Activated CD4-positive, alpha-beta memory T cell treated with anti-CD3 and anti-CD28 coated beads for 36 hours (primary cell): Measurements from ENCODE around the gene CHD2. TPM values are rescaled to one million over a fixed set of nuclear protein-coding genes. Genes with fewer than 3 reads are reported as not detected.

ENCODE experiments used
- CTCF ChIA-PET: fragments of 350-600 bp; sonication (Branson Sonifier 250); formaldehyde crosslinking; loops from one replicate; lab custom pipeline; 2021; ENCODE audit warnings: antibody characterized with exemption, inconsistent platforms; lab: Charles Lee
- POLR2A ChIA-PET: fragments of 350-600 bp; sonication (Branson Sonifier 250); formaldehyde crosslinking; loops from one replicate; lab custom pipeline; 2021; ENCODE audit warnings: antibody characterized with exemption; lab: Charles Lee
- DNase-seq: peaks from one replicate; pipeline ENCODE4 v3.0.0-alpha.2; 2020
- H3K27ac Mint-ChIP-seq: one replicate; pipeline ENCODE4 v1.8.0; 2021; ENCODE audit warnings: mixed read lengths
- H3K27me3 Mint-ChIP-seq: one replicate; pipeline ENCODE4 v1.8.0; 2021; ENCODE audit warnings: mixed read lengths
- H3K36me3 Mint-ChIP-seq: one replicate; pipeline ENCODE4 v1.8.0; 2021; ENCODE audit warnings: mixed read lengths
- H3K4me1 Mint-ChIP-seq: one replicate; pipeline ENCODE4 v1.8.0; 2021; ENCODE audit warnings: low read depth, mixed read lengths
- H3K4me3 Mint-ChIP-seq: one replicate; pipeline ENCODE4 v1.8.0; 2021; ENCODE audit warnings: mild to moderate bottlenecking, mixed read lengths
- H3K9me3 Mint-ChIP-seq: one replicate; pipeline ENCODE4 v1.8.0; 2021; ENCODE audit warnings: mixed read lengths
- intact Hi-C: fragments of 100-400 bp; cut with micrococcal nuclease; formaldehyde crosslinking; loops from one replicate; pipeline ENCODE4 v1.15.1; 2023
- total RNA-seq, 2 experiments: library from RNA; stranded (reverse); gene quantifications; one replicate each; pipeline ENCODE4 v1.2.3, GENCODE V29; 2021

The CHD2 gene
- total RNA-seq, 2 experiments from 2014 or later, result 113 to 121 TPM

DNA sequence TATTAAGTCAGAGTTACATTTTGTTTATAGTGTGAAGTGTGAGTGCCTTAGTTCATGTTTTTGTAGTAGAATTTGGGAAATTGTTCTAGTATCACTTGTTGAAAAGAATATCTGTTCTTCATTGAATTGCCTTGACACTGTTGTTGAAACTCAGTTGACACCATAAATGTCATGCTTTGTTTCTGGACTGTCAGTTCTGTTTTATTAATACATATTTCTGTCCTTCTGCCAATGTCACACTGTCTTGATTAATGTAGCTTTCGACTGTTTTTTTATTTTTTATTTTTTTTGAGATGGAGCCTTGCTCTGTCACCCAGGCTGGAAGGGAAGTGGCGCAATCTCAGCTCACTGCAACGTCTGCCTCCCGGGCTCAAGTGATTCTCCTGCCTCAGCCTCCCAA, 59.1 kb downstream of the CHD2 start:
- Mint-ChIP-seq H3K4me3 (no peak overlapping the region), H3K9me3 (peaks cover 2% of the 10 kb centered on the region), H3K36me3 (peaks cover 80% of the 10 kb centered on the region), H3K4me1 (peaks cover 64% of the 10 kb centered on the region), H3K27me3 (no peaks in the 10 kb centered on the region), H3K27ac (peak overlapping the region; percentile 96)
- ChIA-PET CTCF (interaction anchor here (0.6 to 0.8 kb wide), 2 partner anchors 9 to 58 kb away, joined by 3 read pairs; no protein-coding TSS in a partner anchor), POLR2A (interaction anchor here (0.6 kb wide), 1 partner anchor 26 kb away, joined by 3 read pairs; no protein-coding TSS in a partner anchor)
- DNase-seq, result no peak
- intact Hi-C loops, result loop anchor here (2.0 kb wide), 2 partner anchors 16 to 62 kb away; no protein-coding TSS in a partner anchor

DNA sequence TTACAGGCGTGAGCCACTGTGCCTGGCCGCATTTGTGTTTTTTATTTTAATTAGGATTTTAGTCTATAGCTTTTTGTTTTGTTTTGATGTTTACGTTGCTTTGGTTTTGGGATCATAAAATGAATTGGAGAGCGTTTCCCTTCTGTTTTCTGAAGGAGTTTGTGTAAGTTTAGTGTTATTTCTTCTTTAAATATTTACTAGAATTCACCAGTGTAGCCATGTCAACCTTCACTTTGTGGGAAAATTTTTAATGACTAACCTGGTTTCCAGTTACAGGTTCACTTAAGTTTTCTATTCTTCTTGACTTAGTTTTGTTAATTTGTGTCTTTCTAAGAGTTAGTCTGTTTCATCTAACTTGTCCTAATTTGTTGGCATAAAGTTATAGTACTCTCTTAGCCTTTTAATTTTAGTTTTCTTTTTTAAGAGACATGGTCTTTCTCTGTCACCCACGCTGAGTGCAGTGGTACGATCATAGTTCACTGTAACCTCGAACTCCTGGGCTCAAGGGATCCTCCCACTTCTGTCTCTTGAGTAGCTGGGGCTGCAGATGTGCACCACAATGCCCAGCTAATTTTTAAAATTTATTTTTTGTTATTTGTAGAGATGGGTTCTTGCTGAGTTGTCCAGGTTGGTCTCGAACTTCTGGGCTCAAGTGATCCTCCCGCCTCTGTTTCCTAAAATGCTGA, 61.0 kb downstream of the CHD2 start:
- no peak for DNase-seq
- intact Hi-C loops, result no loop called here
- ChIA-PET POLR2A (interaction anchor here (0.7 kb wide), 1 partner anchor 639 kb away, joined by 3 read pairs; no protein-coding TSS in a partner anchor), CTCF (interaction anchor here (1.8 kb wide), 1 partner anchor 14 kb away, joined by 6 read pairs; no protein-coding TSS in a partner anchor)
- H3K36me3 Mint-ChIP-seq, result peaks cover 72% of the 10 kb centered on the region
- H3K9me3 Mint-ChIP-seq, result peaks cover 2% of the 10 kb centered on the region
- peaks cover 68% of the 10 kb centered on the region for H3K4me1 Mint-ChIP-seq
- no peak overlapping the region for H3K4me3 Mint-ChIP-seq
- H3K27ac Mint-ChIP-seq, result peak overlapping the region; percentile 75
- H3K27me3 Mint-ChIP-seq, result no peaks in the 10 kb centered on the region

DNA sequence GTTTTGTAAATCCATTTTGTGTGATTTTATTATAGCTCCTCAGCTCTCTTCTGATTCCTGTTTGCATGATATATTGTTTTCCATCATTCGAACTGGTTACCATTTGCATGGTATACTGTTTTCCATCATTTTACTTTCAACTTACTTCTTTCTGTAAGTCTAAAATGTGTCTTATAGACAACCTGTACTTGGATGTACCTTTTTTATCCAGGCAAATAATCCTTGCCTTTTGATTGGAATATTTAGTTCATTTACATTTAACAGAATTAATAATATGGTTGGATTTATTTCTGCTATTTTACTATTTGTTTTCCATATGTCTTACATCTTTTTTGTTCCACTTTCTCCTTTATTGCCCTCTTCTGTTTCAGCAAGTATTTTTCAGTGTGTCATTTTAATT, 62.8 kb downstream of the CHD2 start:
- no peak overlapping the region for H3K4me3 Mint-ChIP-seq

DNA sequence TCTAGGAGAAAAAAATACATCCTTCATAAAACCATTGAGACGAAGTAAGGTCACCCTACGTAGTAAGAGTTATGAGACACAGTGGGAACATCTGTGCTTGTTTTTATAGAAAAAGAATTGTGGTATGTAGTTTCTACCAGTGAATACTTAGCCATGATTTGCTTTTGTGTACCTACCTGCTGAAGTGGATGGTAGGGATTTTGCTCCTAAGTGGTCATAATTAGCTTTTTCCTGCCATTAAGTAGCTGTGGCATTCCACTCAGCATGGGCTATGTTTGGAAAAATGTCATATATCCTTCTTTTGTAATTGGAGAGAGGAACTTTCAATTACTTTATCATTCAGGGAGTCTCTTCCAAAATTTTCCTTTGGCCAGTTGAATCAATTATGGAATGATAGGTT, 63.7 kb downstream of the CHD2 start:
- intact Hi-C loops, result no loop called here
- peaks cover 49% of the 10 kb centered on the region for H3K4me1 Mint-ChIP-seq
- ChIA-PET POLR2A (no interaction called here), CTCF (interaction anchor here (1.9 kb wide), 1 partner anchor 10 kb away, joined by 6 read pairs; no protein-coding TSS in a partner anchor)
- H3K27ac Mint-ChIP-seq, result peak overlapping the region; percentile 70
- H3K4me3 Mint-ChIP-seq, result no peak overlapping the region
- H3K9me3 Mint-ChIP-seq, result peaks cover 2% of the 10 kb centered on the region
- peaks cover 68% of the 10 kb centered on the region for H3K36me3 Mint-ChIP-seq
- DNase-seq, result no peak
- H3K27me3 Mint-ChIP-seq, result no peaks in the 10 kb centered on the region

More for the DNA sequence above, 62.8 kb downstream of the CHD2 start:
- intact Hi-C loops, result no loop called here
- peak overlapping the region; percentile 60 for H3K27ac Mint-ChIP-seq
- H3K27me3 Mint-ChIP-seq, result no peaks in the 10 kb centered on the region
- H3K36me3 Mint-ChIP-seq, result peaks cover 69% of the 10 kb centered on the region
- CTCF ChIA-PET, result no interaction called here
- POLR2A ChIA-PET, result no interaction called here
- H3K4me1 Mint-ChIP-seq, result peaks cover 53% of the 10 kb centered on the region
- DNase-seq, result no peak
- H3K9me3 Mint-ChIP-seq, result peaks cover 2% of the 10 kb centered on the region

DNA sequence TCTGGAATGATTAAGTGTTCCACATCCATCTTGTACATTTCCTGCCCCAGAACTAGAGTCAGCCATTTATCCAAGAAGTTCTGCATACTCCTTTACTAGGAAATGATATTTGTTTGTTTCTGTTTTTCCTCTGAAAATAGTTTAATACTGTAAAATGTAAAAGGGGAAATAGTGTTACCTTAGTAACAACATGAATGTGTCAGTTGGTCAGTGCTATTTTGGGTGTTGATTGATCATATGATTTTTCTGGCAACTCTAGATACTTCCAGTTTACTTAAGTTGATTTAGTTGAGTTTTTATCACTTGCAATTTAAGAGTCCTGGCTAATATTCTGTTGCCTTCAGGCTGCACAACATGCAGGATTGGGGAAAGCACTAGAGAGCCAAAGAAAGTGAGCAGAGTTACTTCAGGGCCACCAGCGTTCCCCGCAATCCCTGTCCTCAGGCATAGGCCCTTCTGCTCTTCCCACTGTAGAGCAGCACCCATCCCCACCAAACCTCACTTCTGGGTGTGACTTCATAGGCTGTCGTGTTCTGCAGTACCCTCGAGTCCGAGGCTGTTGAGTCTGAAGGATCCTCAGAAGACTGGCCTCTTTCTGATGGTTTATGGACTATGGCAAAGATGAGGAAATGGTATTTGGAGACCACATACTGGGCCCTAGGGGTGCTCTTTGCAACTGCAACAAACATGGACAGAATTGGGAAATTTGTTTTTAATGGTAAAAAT, 69.0 kb downstream of the CHD2 start:
- Mint-ChIP-seq H3K27ac (no peak overlapping the region), H3K9me3 (no peaks in the 10 kb centered on the region), H3K4me1 (peaks cover 33% of the 10 kb centered on the region), H3K27me3 (no peaks in the 10 kb centered on the region), H3K36me3 (peaks cover 60% of the 10 kb centered on the region), H3K4me3 (no peak overlapping the region)
- intact Hi-C loops, result no loop called here
- no peak for DNase-seq
- ChIA-PET POLR2A (interaction anchor here (1.2 kb wide), 1 partner anchor 11 kb away, joined by 3 read pairs; no protein-coding TSS in a partner anchor), CTCF (interaction anchor here (0.8 to 2.0 kb wide), 2 partner anchors 51 to 171 kb away, joined by 3 to 6 read pairs; no protein-coding TSS in a partner anchor)

DNA sequence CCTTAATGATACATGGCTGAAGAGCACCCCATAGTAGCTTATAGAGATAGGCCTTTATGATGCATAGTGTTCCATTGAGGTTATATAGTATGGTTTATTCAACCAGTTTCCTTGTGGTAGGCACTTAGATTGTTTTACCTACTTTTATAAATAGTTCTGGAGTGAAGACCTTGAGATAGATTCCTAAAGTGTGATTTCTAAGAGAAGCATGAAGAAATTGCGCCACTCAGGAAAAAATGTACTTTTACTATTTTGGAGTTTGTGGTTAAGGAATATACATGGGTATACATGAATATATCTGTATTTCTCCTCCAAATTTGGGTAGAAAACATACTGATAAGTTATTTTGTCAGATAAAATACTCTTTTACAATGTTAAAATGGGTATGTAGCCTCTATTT, 70.5 kb downstream of the CHD2 start:
- Mint-ChIP-seq H3K27ac (no peak overlapping the region), H3K4me3 (no peak overlapping the region), H3K4me1 (peaks cover 30% of the 10 kb centered on the region), H3K9me3 (no peaks in the 10 kb centered on the region), H3K27me3 (no peaks in the 10 kb centered on the region), H3K36me3 (peaks cover 60% of the 10 kb centered on the region)
- POLR2A ChIA-PET, result interaction anchor here (1.2 kb wide), 1 partner anchor 10 kb away, joined by 3 read pairs; no protein-coding TSS in a partner anchor
- CTCF ChIA-PET, result interaction anchor here (2.0 kb wide), 1 partner anchor 173 kb away, joined by 6 read pairs; no protein-coding TSS in a partner anchor
- no peak for DNase-seq
- intact Hi-C loops, result no loop called here

DNA sequence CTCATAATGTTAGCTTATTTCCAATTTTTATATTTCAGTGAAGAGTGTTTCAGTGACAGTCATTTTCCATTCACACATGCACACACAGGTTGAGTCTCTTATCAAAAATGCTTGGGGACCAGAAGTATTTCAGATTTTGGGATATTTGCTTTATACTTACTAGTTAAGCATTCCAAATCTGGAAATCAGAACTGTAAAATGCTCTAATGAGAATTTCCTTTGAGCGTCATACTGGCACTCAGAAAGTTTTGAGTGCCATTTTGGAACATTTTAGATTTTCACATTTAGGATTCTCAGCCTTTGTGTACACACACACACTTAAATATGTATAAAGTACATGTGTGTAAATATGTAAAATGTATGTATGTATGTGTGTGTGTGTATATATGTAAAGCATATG, 71.0 kb downstream of the CHD2 start:
- H3K36me3 Mint-ChIP-seq, result peaks cover 62% of the 10 kb centered on the region
- H3K27ac Mint-ChIP-seq, result peak overlapping the region; percentile 12
- CTCF ChIA-PET, result interaction anchor here (2.0 kb wide), 1 partner anchor 173 kb away, joined by 6 read pairs; no protein-coding TSS in a partner anchor
- H3K4me1 Mint-ChIP-seq, result peaks cover 33% of the 10 kb centered on the region
- no peak overlapping the region for H3K4me3 Mint-ChIP-seq
- intact Hi-C loops, result no loop called here
- H3K9me3 Mint-ChIP-seq, result no peaks in the 10 kb centered on the region
- no peak for DNase-seq
- POLR2A ChIA-PET, result no interaction called here
- no peaks in the 10 kb centered on the region for H3K27me3 Mint-ChIP-seq

DNA sequence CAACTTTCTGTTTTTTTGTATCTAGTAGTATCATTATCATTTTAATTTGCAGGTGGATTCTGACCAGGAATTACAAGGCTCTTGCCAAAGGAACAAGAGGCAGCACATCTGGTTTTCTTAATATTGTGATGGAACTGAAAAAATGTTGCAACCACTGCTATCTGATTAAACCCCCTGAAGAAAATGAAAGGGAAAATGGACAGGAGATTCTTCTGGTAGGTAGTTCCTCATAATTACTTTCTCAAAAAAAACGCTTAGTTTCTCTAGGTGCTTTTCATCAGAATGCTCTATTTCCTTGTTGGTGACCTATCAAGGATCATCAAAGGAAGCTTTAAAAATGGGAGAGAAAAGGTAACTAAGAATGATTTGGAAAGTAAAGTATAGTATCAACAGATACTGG, 71.6 kb downstream of the CHD2 start:
- Mint-ChIP-seq H3K4me3 (no peak overlapping the region), H3K36me3 (peaks cover 62% of the 10 kb centered on the region), H3K27me3 (no peaks in the 10 kb centered on the region), H3K9me3 (no peaks in the 10 kb centered on the region), H3K27ac (peak overlapping the region; percentile 28), H3K4me1 (peaks cover 33% of the 10 kb centered on the region)
- intact Hi-C loops, result no loop called here
- CTCF ChIA-PET, result no interaction called here
- DNase-seq, result no peak
- POLR2A ChIA-PET, result interaction anchor here (1.0 kb wide), 1 partner anchor 9 kb away, joined by 3 read pairs; no protein-coding TSS in a partner anchor

DNA sequence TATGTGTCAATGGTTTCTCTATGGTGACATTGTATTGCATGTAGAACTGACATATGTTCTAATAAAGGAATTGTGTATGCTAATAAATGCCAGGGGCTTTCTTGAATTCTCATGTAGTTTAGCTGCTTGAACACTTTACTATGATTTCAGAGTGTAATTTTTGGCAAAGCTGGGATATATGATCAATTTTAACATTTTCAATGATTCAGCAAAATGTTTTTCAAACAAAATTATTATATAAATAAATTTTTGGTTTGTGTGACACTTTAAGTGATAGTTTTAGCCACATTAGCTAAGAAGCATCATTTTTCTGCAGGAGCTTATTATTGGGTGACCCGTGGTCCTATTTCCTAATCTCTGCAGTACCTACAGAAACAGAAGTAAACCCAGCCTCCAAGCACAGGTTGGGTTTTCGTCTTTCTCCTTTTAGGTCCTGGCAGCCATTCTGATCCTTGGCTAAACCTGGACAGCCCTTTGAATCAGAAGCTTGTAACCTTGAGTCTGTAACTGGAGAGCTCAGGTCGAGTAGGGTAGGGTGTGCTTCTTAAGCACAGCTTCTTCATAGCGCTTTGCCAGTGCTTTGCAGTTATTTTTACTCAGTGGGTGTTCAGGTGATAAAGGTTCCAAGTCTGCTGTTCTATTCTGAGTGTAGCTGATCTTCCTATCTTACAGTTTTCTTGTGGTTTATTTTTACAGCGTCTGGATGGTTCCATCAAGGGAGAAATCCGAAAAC, 74.2 kb downstream of the CHD2 start:
- peak overlapping the region; percentile 0 for H3K27ac Mint-ChIP-seq
- peaks cover 56% of the 10 kb centered on the region for H3K36me3 Mint-ChIP-seq

DNA sequence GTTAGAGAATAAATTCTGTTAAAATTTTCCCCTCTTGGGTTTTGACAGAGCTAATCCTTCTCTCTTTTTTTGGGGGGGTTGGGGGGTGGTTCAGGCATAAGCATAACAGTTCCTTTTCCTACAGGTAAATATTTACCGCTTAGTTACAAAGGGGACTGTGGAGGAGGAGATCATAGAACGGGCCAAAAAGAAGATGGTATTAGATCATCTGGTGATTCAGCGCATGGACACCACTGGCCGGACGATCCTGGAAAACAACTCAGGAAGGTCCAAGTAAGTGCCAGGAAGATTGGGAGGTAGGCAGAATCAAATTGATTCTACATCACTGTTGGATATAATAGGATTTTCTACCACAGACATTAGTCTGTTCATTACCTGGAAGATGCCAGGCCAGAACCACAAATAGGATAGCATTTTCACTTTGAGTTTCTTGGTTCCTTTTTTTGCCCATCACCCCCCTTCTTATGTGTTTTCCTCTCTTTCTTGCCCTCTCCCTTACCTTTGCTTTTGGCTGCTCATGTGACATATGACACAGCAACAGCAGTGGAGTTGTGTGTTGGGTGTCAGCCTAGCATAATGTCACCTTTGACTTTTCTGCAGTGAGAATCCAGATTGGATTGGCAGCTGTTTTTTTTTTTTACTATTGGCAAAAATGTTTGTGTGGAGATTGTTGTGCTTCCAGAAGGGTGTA, 79.0 kb downstream of the CHD2 start:
- CTCF ChIA-PET, result interaction anchor here (2.0 kb wide), 1 partner anchor 50 kb away, joined by 7 read pairs; no protein-coding TSS in a partner anchor
- no peak overlapping the region for H3K4me3 Mint-ChIP-seq
- peaks cover 19% of the 10 kb centered on the region for H3K4me1 Mint-ChIP-seq
- peak overlapping the region; percentile 34 for H3K27ac Mint-ChIP-seq
- H3K36me3 Mint-ChIP-seq, result peaks cover 40% of the 10 kb centered on the region
- no peak for DNase-seq
- H3K9me3 Mint-ChIP-seq, result no peaks in the 10 kb centered on the region
- POLR2A ChIA-PET, result no interaction called here
- intact Hi-C loops, result no loop called here
- no peaks in the 10 kb centered on the region for H3K27me3 Mint-ChIP-seq

More for the DNA sequence above, 74.2 kb downstream of the CHD2 start:
- intact Hi-C loops, result no loop called here
- H3K4me3 Mint-ChIP-seq, result no peak overlapping the region
- H3K4me1 Mint-ChIP-seq, result peaks cover 33% of the 10 kb centered on the region
- DNase-seq, result no peak
- no peaks in the 10 kb centered on the region for H3K27me3 Mint-ChIP-seq
- no peaks in the 10 kb centered on the region for H3K9me3 Mint-ChIP-seq
- ChIA-PET CTCF (interaction anchor here (1.0 to 2.1 kb wide), 3 partner anchors 13 to 177 kb away, joined by 3 to 6 read pairs (median 5); no protein-coding TSS in a partner anchor), POLR2A (interaction anchor here (0.6 to 1.5 kb wide), 2 partner anchors 10 to 164 kb away, joined by 3 to 4 read pairs; no protein-coding TSS in a partner anchor)

DNA sequence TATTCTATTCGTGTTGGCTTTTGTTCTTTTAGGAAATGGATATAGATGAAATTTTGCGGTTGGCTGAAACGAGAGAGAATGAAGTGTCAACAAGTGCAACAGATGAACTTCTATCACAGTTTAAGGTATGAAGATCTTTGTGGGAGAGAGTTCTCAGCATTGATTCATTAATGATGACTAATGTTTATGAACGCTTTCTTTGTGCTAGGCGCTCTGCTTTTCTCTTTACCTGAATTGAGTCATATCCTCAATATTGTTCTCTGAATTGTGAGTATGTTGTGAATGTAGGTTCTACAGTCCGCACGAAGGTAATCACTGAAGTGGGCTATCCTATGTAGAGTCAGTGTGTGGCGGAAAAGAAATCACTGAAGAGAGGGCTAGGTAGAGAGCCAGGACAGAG, 81.2 kb downstream of the CHD2 start:
- peaks cover 38% of the 10 kb centered on the region for H3K36me3 Mint-ChIP-seq
- H3K27me3 Mint-ChIP-seq, result no peaks in the 10 kb centered on the region
- intact Hi-C loops, result loop anchor here (1.0 to 2.0 kb wide), 2 partner anchors 23 to 37 kb away; no protein-coding TSS in a partner anchor
- DNase-seq, result no peak
- H3K4me3 Mint-ChIP-seq, result peak overlapping the region; percentile 12
- H3K4me1 Mint-ChIP-seq, result peaks cover 11% of the 10 kb centered on the region
- ChIA-PET CTCF (interaction anchor here (0.8 to 2.0 kb wide), 3 partner anchors 40 to 184 kb away, joined by 4 to 7 read pairs (median 5); no protein-coding TSS in a partner anchor), POLR2A (interaction anchor here (1.4 kb wide), 1 partner anchor 9 kb away, joined by 3 read pairs; no protein-coding TSS in a partner anchor)
- H3K9me3 Mint-ChIP-seq, result no peaks in the 10 kb centered on the region
- no peak overlapping the region for H3K27ac Mint-ChIP-seq
